HL-60 (cell line): Measurements from ENCODE around the gene TBC1D22B.

Source experiments
- DNase-seq, 2 experiments: peaks; one replicate each; pipeline ENCODE4 v3.0.0-alpha.2; 2010 to 2020; ENCODE audit warnings: low read depth in 1 of 2, low spot score in 1 of 2
- H3K27ac ChIP-seq: fragments of 250-450 bp; sonication (Bioruptor Pico); replicated peaks from 2 replicates; pipeline ENCODE4 v1.5.1; 2020; ENCODE audit warnings: mild to moderate bottlenecking, moderate library complexity
- H3K27me3 ChIP-seq: fragments of 250-450 bp; sonication (Bioruptor Pico); 2 replicates; pipeline ENCODE4 v1.5.1; 2021; ENCODE audit warnings: mild to moderate bottlenecking, moderate library complexity; ENCODE audit not compliant: insufficient read depth, poor library complexity, severe bottlenecking
- H3K4me3 ChIP-seq: replicated peaks from 2 replicates; pipeline ENCODE4 v1.5.1; 2011; ENCODE audit warnings: mild to moderate bottlenecking, control low read depth, low read length; ENCODE audit not compliant: insufficient read depth
- CTCF ChIP-seq: IDR thresholded peaks from one replicate; pipeline ENCODE4 v1.5.1; 2011; ENCODE audit warnings: low read length, control low read depth, inconsistent platforms; ENCODE audit not compliant: insufficient read depth
- GABPA ChIP-seq: IDR thresholded peaks from 2 replicates; pipeline ENCODE4 v1.6.1; 2012; ENCODE audit warnings: low read depth
- POLR2AphosphoS5 ChIP-seq: IDR thresholded peaks from 2 replicates; pipeline ENCODE4 v1.6.1; 2012; ENCODE audit warnings: low read depth
- SPI1 ChIP-seq: IDR thresholded peaks from 2 replicates; pipeline ENCODE4 v1.6.1; 2012; ENCODE audit warnings: low read depth, mild to moderate bottlenecking, borderline replicate concordance
- TF ChIP-seq, protein P1 (sequence below): IDR thresholded peaks from 2 replicates; pipeline ENCODE4 v1.6.1; 2012; ENCODE audit warnings: low read depth; ENCODE audit not compliant: insufficient replicate concordance

The TBC1D22B gene

GRCh38 chr6:37272834-37273566, 15.4 kb downstream of the TBC1D22B start:
- no peaks in the 10 kb centered on the region for H3K27me3 ChIP-seq
- no peak for DNase-seq
- H3K27ac ChIP-seq: no peak overlapping the region
- no peak overlapping the region for H3K4me3 ChIP-seq
- no peak for TF ChIP-seq GABPA
- no peak for TF ChIP-seq POLR2AphosphoS5
- TF ChIP-seq CTCF: no peak
- TF ChIP-seq, protein P1, sequence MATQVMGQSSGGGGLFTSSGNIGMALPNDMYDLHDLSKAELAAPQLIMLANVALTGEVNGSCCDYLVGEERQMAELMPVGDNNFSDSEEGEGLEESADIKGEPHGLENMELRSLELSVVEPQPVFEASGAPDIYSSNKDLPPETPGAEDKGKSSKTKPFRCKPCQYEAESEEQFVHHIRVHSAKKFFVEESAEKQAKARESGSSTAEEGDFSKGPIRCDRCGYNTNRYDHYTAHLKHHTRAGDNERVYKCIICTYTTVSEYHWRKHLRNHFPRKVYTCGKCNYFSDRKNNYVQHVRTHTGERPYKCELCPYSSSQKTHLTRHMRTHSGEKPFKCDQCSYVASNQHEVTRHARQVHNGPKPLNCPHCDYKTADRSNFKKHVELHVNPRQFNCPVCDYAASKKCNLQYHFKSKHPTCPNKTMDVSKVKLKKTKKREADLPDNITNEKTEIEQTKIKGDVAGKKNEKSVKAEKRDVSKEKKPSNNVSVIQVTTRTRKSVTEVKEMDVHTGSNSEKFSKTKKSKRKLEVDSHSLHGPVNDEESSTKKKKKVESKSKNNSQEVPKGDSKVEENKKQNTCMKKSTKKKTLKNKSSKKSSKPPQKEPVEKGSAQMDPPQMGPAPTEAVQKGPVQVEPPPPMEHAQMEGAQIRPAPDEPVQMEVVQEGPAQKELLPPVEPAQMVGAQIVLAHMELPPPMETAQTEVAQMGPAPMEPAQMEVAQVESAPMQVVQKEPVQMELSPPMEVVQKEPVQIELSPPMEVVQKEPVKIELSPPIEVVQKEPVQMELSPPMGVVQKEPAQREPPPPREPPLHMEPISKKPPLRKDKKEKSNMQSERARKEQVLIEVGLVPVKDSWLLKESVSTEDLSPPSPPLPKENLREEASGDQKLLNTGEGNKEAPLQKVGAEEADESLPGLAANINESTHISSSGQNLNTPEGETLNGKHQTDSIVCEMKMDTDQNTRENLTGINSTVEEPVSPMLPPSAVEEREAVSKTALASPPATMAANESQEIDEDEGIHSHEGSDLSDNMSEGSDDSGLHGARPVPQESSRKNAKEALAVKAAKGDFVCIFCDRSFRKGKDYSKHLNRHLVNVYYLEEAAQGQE: no peak
- no peak for TF ChIP-seq SPI1

GRCh38 chr6:37273690-37274089, 16.1 kb downstream of the TBC1D22B start:
- TF ChIP-seq, protein P1: no peak
- no peak for TF ChIP-seq CTCF
- no peak for TF ChIP-seq SPI1
- no peak for TF ChIP-seq GABPA
- TF ChIP-seq POLR2AphosphoS5: no peak
- no peak for DNase-seq
- no peaks in the 10 kb centered on the region for H3K27me3 ChIP-seq
- H3K27ac ChIP-seq: no peak overlapping the region
- no peak overlapping the region for H3K4me3 ChIP-seq

DNA sequence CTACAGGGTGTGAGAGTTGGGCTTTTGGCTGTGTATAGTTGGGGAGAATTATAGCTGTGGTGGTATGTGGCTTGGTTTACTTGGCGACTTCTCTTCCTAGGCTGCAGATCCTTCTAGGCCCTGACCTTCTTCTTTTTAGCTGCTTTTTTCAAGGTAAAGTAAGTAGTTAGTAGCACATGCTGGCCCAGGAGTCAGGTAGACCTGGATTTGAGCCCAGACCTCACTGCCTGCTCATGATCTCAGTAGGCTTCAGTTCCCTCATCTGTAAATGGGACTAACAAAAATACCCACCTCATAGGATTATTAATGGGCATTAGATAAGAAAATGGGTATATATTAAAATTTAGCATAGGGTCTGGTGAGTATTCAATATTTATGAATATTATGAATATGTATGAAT, 17.8 kb downstream of the TBC1D22B start:
- Histone ChIP-seq H3K4me3 (no peak overlapping the region), H3K27ac (no peak overlapping the region), H3K27me3 (no peaks in the 10 kb centered on the region)
- TF ChIP-seq SPI1 (no peak), GABPA (no peak), POLR2AphosphoS5 (no peak), CTCF (no peak)
- TF ChIP-seq, protein P1: no peak
- DNase-seq: no peak
